CD4-positive, alpha-beta T cell (primary cell): ENCODE results near the gene FHOD1. TPM values are rescaled to one million over a fixed set of nuclear protein-coding genes. Genes with fewer than 3 reads are reported as not detected.

ENCODE experiments used
- ATAC-seq: fragments of 200-7000 bp; cut with Tn5 transposase; one replicate; pipeline ENCODE4 v1.10.0; 2022; ENCODE audit warnings: mild to moderate bottlenecking; ENCODE audit not compliant: poor library complexity
- CTCF ChIA-PET: fragments of 350-600 bp; sonication (Branson Sonifier 250); formaldehyde crosslinking; loops from one replicate; lab custom pipeline; 2021; ENCODE audit warnings: antibody characterized with exemption, inconsistent platforms; lab: Charles Lee
- POLR2A ChIA-PET: fragments of 350-600 bp; sonication (Branson Sonifier 250); formaldehyde crosslinking; loops from one replicate; lab custom pipeline; 2021; ENCODE audit warnings: antibody characterized with exemption, inconsistent platforms; lab: Charles Lee
- DNase-seq, 14 experiments: peaks; one replicate each; pipeline ENCODE4 v3.0.0-alpha.2; 2013 to 2020; ENCODE audit warnings: mixed read lengths in 2 of 14
- H3K27ac ChIP-seq, 2 donors: one replicate each; pipeline versions ENCODE4 v1.5.1 to v1.7.0; 2013; ENCODE audit warnings: low read length in 2 of 2, low read depth in 1 of 2, mild to moderate bottlenecking in 1 of 2
- H3K27me3 ChIP-seq, 2 experiments: 1 replicate in 1 of 2; 2 replicates in 1 of 2; pipeline versions ENCODE4 v1.6.1 to v1.7.0; 2013; ENCODE audit warnings: low read length in 2 of 2, control low read depth in 1 of 2, mild to moderate bottlenecking in 1 of 2, moderate library complexity in 1 of 2; ENCODE audit not compliant: insufficient read depth in 2 of 2, control insufficient read depth in 1 of 2
- H3K36me3 ChIP-seq: one replicate; pipeline ENCODE4 v1.6.1; 2013; ENCODE audit warnings: low read length, control low read depth; ENCODE audit not compliant: insufficient read depth
- H3K4me1 ChIP-seq: one replicate; pipeline ENCODE4 v1.6.1; 2013; ENCODE audit warnings: low read length, control low read depth; ENCODE audit not compliant: insufficient read depth
- H3K4me3 ChIP-seq: one replicate; pipeline ENCODE4 v1.5.1; 2013; ENCODE audit warnings: mild to moderate bottlenecking, low read length, moderate library complexity
- H3K9me3 ChIP-seq, 2 experiments: 1 replicate in 1 of 2; 2 replicates in 1 of 2; pipeline versions ENCODE4 v1.6.1 to v1.7.0; 2013; ENCODE audit warnings: low read length in 2 of 2, mild to moderate bottlenecking in 2 of 2, control low read depth in 1 of 2, moderate library complexity in 1 of 2; ENCODE audit not compliant: control insufficient read depth in 1 of 2, insufficient read depth in 1 of 2
- H3K27ac Mint-ChIP-seq: one replicate; pipeline ENCODE4 v1.8.0; 2020; ENCODE audit warnings: mixed read lengths
- H3K27me3 Mint-ChIP-seq: one replicate; pipeline ENCODE4 v1.8.0; 2021; ENCODE audit warnings: mixed read lengths
- H3K36me3 Mint-ChIP-seq: one replicate; pipeline ENCODE4 v1.8.0; 2021; ENCODE audit warnings: low read depth, mixed read lengths
- H3K4me1 Mint-ChIP-seq: one replicate; pipeline ENCODE4 v1.8.0; 2021; ENCODE audit warnings: low read depth, mixed read lengths
- H3K4me3 Mint-ChIP-seq: one replicate; pipeline ENCODE4 v1.8.0; 2020; ENCODE audit warnings: mild to moderate bottlenecking, mixed read lengths
- H3K9me3 Mint-ChIP-seq: one replicate; pipeline ENCODE4 v1.8.0; 2020; ENCODE audit warnings: mixed read lengths
- intact Hi-C, 2 experiments: fragments of 100-400 bp; cut with DNase I in 1 of 2; cut with micrococcal nuclease in 1 of 2; formaldehyde crosslinking; loops; one replicate each; pipeline versions ENCODE4 v1.15.1 to v1.9.0; 2023 to 2025; cut with DNase I, micrococcal nuclease
- total RNA-seq, 174 experiments: library from RNA in 2 of 174; stranded (reverse) in 2 of 174; gene quantifications; one replicate each; pipeline ENCODE4 v1.2.3 and lab custom pipeline; 2021 to 2026
- TF ChIP-seq, protein P1 (sequence below): fragments of 200-600 bp; IDR thresholded peaks from one replicate; pipeline ENCODE4 v1.8.0; 2022; ENCODE audit warnings: antibody characterized with exemption, mild to moderate bottlenecking

The FHOD1 gene
- total RNA-seq, 2 experiments from 2014 or later = 21.1 to 26.0 TPM

DNA sequence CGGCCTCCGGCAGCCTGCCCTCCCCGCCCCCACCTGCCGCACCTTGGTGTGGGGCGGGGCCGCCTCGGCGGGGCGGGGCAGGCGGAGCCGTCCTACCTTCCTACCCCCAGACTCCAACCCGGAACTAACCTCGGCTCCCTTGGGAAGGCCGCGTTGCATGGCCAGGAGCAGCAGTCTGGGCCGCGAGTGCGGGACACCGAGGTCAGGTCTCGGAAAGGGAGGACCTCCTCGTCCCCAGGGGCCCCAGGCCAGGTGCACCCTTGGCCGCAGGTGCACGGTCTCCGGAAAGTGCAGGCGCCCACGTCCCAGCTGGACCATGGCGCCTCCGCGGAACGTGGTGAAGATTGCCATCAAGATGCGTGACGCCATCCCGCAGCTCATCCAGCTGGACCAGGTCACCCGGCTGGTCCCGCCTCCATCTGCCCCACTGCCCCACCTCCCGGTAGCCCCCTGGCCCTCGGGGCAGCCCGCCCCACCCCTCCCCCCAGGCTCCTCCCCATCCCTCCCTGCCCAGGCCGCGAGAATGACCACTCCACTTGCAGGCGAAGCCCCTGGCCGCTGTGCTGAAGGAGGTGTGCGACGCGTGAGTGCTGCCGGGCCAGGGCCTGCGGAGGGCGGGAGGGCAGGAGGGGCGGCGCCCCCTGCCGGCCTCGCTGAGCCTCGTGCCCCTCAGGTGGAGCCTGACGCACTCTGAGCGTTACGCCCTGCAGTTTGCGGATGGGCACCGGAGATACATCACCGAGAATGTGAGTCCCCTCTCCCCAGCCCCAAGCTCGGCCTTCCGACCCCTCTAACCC is 48.1 kb downstream of the FHOD1 start, which contains the start of gene ELMO3:
ELMO3 (plus strand) TSS at position 121 of the 797 bp plus-strand sequence; CDS start at position 317, 196 bp downstream.
- Histone ChIP-seq H3K4me3 (no peak within 1 kb of the TSS), H3K27me3 (no peaks in the 10 kb centered on the region), H3K4me1 (peaks cover 23% of the 10 kb centered on the region), H3K27ac (no peak within 1 kb of the TSS), H3K36me3 (peaks cover 77% of the 10 kb centered on the region), H3K9me3 (no peaks in the 10 kb centered on the region)
- ChIA-PET POLR2A (no interaction called here), CTCF (interaction anchor here (1.5 kb wide), 1 partner anchor 28 kb away, joined by 6 read pairs; the partner anchor contains the start of gene TMEM208)
- Mint-ChIP-seq H3K36me3 (peaks cover 72% of the 10 kb centered on the region), H3K27ac (peak within 1 kb of the TSS; percentile 30), H3K4me1 (peaks cover 22% of the 10 kb centered on the region), H3K27me3 (no peaks in the 10 kb centered on the region), H3K9me3 (no peaks in the 10 kb centered on the region), H3K4me3 (peak within 1 kb of the TSS; percentile 20)
- intact Hi-C loops = no loop called here
- ATAC-seq (no peak), DNase-seq (peak in 1 of 14 experiments; percentile 39)
- TF ChIP-seq, protein P1, sequence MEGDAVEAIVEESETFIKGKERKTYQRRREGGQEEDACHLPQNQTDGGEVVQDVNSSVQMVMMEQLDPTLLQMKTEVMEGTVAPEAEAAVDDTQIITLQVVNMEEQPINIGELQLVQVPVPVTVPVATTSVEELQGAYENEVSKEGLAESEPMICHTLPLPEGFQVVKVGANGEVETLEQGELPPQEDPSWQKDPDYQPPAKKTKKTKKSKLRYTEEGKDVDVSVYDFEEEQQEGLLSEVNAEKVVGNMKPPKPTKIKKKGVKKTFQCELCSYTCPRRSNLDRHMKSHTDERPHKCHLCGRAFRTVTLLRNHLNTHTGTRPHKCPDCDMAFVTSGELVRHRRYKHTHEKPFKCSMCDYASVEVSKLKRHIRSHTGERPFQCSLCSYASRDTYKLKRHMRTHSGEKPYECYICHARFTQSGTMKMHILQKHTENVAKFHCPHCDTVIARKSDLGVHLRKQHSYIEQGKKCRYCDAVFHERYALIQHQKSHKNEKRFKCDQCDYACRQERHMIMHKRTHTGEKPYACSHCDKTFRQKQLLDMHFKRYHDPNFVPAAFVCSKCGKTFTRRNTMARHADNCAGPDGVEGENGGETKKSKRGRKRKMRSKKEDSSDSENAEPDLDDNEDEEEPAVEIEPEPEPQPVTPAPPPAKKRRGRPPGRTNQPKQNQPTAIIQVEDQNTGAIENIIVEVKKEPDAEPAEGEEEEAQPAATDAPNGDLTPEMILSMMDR = no peak

DNA sequence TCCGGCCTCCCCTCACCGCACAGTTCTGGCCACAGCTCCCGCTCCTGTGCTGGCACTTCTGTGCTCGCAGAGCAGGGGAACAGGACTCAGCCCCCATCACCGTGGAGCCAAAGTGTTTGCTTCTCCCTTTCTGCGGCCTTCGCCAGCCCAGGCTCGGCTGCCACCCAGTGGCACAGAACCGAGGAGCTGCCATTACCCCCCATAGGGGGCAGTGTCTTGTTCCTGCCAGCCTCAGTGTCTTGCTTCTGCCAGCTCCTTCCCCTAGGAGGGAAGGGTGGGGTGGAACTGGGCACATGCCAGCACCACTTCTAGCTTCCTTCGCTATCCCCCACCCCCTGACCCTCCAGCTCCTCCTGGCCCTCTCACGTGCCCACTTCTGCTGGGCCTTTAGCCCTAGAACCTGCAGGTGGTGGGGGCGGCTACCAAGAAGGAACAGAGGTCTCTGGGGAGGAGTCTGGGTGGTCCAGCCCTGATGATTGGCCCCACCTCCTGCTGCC is 49.0 kb downstream of the FHOD1 start:
- peak overlapping the region; percentile 30 for H3K27ac Mint-ChIP-seq

DNA sequence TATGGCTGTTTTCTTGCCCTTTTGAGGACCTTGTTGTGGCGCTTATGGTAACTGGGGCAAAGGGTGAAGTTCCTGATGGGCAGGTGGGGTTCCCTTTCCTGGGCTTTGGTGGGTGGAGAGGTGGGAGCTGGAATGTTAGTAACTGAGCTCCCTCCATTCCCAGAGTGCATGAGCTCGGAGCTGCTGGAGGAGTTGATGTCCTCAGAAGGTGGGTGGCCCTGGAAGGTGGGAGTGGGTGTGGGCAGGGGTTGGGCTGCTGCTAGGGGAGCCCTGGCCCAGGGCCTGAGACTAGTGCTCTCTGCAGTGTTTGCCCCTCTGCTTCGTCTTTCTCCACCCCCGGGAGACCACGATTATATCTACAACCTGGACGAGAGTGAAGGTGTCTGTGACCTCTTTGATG is 49.6 kb downstream of the FHOD1 start:
- DNase-seq (no peak), ATAC-seq (no peak)
- Mint-ChIP-seq H3K27ac (no peak overlapping the region), H3K4me1 (peaks cover 37% of the 10 kb centered on the region), H3K27me3 (no peaks in the 10 kb centered on the region), H3K9me3 (no peaks in the 10 kb centered on the region), H3K4me3 (no peak overlapping the region), H3K36me3 (peaks cover 77% of the 10 kb centered on the region)
- peaks cover 38% of the 10 kb centered on the region for H3K4me1 ChIP-seq
- no peak overlapping the region for H3K27ac ChIP-seq
- intact Hi-C loops = no loop called here
- H3K4me3 ChIP-seq = no peak overlapping the region
- H3K36me3 ChIP-seq = peaks cover 81% of the 10 kb centered on the region
- POLR2A ChIA-PET = interaction anchor here (0.6 to 0.9 kb wide), 2 partner anchors 29 to 245 kb away, joined by 4 to 5 read pairs; partner anchors contain the start of gene TMEM208
- H3K27me3 ChIP-seq = no peaks in the 10 kb centered on the region
- CTCF ChIA-PET = interaction anchor here (0.5 to 1.5 kb wide), 4 partner anchors 20 to 281 kb away, joined by 3 to 6 read pairs (median 3); partner anchors contain the start of gene TMEM208
- no peaks in the 10 kb centered on the region for H3K9me3 ChIP-seq
- TF ChIP-seq, protein P1 = no peak

More for the DNA sequence above, 49.0 kb downstream of the FHOD1 start:
- H3K27me3 ChIP-seq = no peaks in the 10 kb centered on the region
- H3K36me3 ChIP-seq = peaks cover 80% of the 10 kb centered on the region
- peak in 3 of 14 experiments; percentile 19 to 59 (median 43) for DNase-seq
- peak; percentile 58 for ATAC-seq
- no peak overlapping the region for H3K27ac ChIP-seq
- ChIA-PET CTCF (interaction anchor here (0.5 to 1.5 kb wide), 4 partner anchors 19 to 280 kb away, joined by 3 to 6 read pairs (median 3); partner anchors contain the start of gene TMEM208), POLR2A (interaction anchor here (0.9 kb wide), 1 partner anchor 29 kb away, joined by 4 read pairs; the partner anchor contains the start of gene TMEM208)
- H3K9me3 ChIP-seq = no peaks in the 10 kb centered on the region
- H3K4me3 ChIP-seq = no peak overlapping the region
- Mint-ChIP-seq H3K4me3 (peak overlapping the region; percentile 20), H3K9me3 (no peaks in the 10 kb centered on the region), H3K27me3 (no peaks in the 10 kb centered on the region), H3K36me3 (peaks cover 77% of the 10 kb centered on the region), H3K4me1 (peaks cover 31% of the 10 kb centered on the region)
- H3K4me1 ChIP-seq = peaks cover 32% of the 10 kb centered on the region
- TF ChIP-seq, protein P1 = no peak
- intact Hi-C loops = no loop called here
